ENCODE data around the gene LYG1. TPM values are rescaled to one million over a fixed set of nuclear protein-coding genes. Genes with fewer than 3 reads are reported as not detected.

LYG1 gene
- polyA plus RNA-seq, 2 donors, result 0.34 to 3.1 TPM

GRCh38 chr2:99242151-99242550 is 58.8 kb downstream of the LYG1 start:
- Histone ChIP-seq H3K27me3 (ENCODE audit: control insufficient read depth in 1 of 2, insufficient read depth in 2 of 2, low read length in 2 of 2) (no peaks in the 10 kb centered on the region), H3K9me3 (ENCODE audit: control insufficient read depth in 2 of 2, insufficient read depth in 1 of 2, low read depth in 1 of 2, low read length in 1 of 2) (no peaks in the 10 kb centered on the region), H3K4me3 (ENCODE audit: low read depth in 1 of 2, low read length in 2 of 2) (no peak overlapping the region), H3K36me3 (ENCODE audit: control insufficient read depth in 2 of 2, insufficient read depth in 2 of 2, low read length in 1 of 2) (peaks cover 0 to 2% of the 10 kb centered on the region in 2 donors), H3K27ac (ENCODE audit: low read depth in 2 of 2, low read length in 1 of 2) (no peak overlapping the region), H3K4me1 (ENCODE audit: control insufficient read depth in 2 of 2, insufficient read depth in 2 of 2, low read length in 1 of 2) (no peaks in the 10 kb centered on the region)
- 80 to 89% methylated on average over 6 of the region's 6 CpGs for WGBS, 2 donors

GRCh38 chr2:99240431-99240830 is 60.6 kb downstream of the LYG1 start:
- Histone ChIP-seq H3K27ac (ENCODE audit: low read depth in 2 of 2, low read length in 1 of 2) (no peak overlapping the region), H3K4me3 (ENCODE audit: low read depth in 1 of 2, low read length in 2 of 2) (no peak overlapping the region), H3K27me3 (ENCODE audit: control insufficient read depth in 1 of 2, insufficient read depth in 2 of 2, low read length in 2 of 2) (no peaks in the 10 kb centered on the region), H3K4me1 (ENCODE audit: control insufficient read depth in 2 of 2, insufficient read depth in 2 of 2, low read length in 1 of 2) (no peaks in the 10 kb centered on the region), H3K36me3 (ENCODE audit: control insufficient read depth in 2 of 2, insufficient read depth in 2 of 2, low read length in 1 of 2) (no peaks in the 10 kb centered on the region), H3K9me3 (ENCODE audit: control insufficient read depth in 2 of 2, insufficient read depth in 1 of 2, low read depth in 1 of 2, low read length in 1 of 2) (no peaks in the 10 kb centered on the region)
- 89 to 92% methylated on average over 6 of the region's 6 CpGs for WGBS, 2 donors

GRCh38 chr2:99238599-99238998 is 62.4 kb downstream of the LYG1 start:
- Histone ChIP-seq H3K4me3 (ENCODE audit: low read depth in 1 of 2, low read length in 2 of 2) (no peak overlapping the region), H3K4me1 (ENCODE audit: control insufficient read depth in 2 of 2, insufficient read depth in 2 of 2, low read length in 1 of 2) (no peaks in the 10 kb centered on the region), H3K9me3 (ENCODE audit: control insufficient read depth in 2 of 2, insufficient read depth in 1 of 2, low read depth in 1 of 2, low read length in 1 of 2) (no peaks in the 10 kb centered on the region), H3K36me3 (ENCODE audit: control insufficient read depth in 2 of 2, insufficient read depth in 2 of 2, low read length in 1 of 2) (no peaks in the 10 kb centered on the region), H3K27me3 (ENCODE audit: control insufficient read depth in 1 of 2, insufficient read depth in 2 of 2, low read length in 2 of 2) (no peaks in the 10 kb centered on the region), H3K27ac (ENCODE audit: low read depth in 2 of 2, low read length in 1 of 2) (no peak overlapping the region)
- WGBS, 2 donors, result 93 to 94% methylated on average over 6 of the region's 6 CpGs

Other genes starting within 250 kb of the LYG1 start
- 1 to 10 TPM in 1 of 2 donors, under 1 TPM in 1; 0.63 to 1.1 TPM for gene C2orf15, start 159.5 kb downstream of the LYG1 start, polyA plus RNA-seq
- gene TSGA10, start 146.3 kb downstream of the LYG1 start, polyA plus RNA-seq, result 1 to 10 TPM; 1.7 to 3.2 TPM
- gene LIPT1, start 146.2 kb downstream of the LYG1 start, polyA plus RNA-seq, result 1 to 10 TPM; 4.6 to 7.0 TPM
- 10 to 100 TPM; 25.0 to 40.0 TPM for gene MITD1, start 120.1 kb downstream of the LYG1 start, polyA plus RNA-seq
- gene MRPL30, start 120.0 kb downstream of the LYG1 start, polyA plus RNA-seq, result 10 to 100 TPM; 20.4 to 21.8 TPM
- gene LYG2, start 45.5 kb downstream of the LYG1 start, polyA plus RNA-seq, result not detected
- gene TXNDC9, start 35.1 kb upstream of the LYG1 start, polyA plus RNA-seq, result 10 to 100 TPM; 14.0 to 26.2 TPM
- gene EIF5B, start 36.2 kb upstream of the LYG1 start, polyA plus RNA-seq, result 10 to 100 TPM; 25.9 to 27.2 TPM
- 10 to 100 TPM; 16.2 to 20.3 TPM for gene REV1, start 188.8 kb upstream of the LYG1 start, polyA plus RNA-seq